ENCODE data around the gene OR51I2.

The OR51I2 gene

GRCh38 chr11:5488385-5488784 lies 39.3 kb downstream of the OR51I2 start, which contains the start of gene OR52D1:
Gene OR52D1, plus strand, starts transcription at chr11:5488685. Its CDS starts 22 bp downstream, at chr11:5488707.
- no peak for FAIRE-seq
- DNase-seq (ENCODE audit: insufficient read length, low spot score) = no peak
- TF ChIP-seq POLR2A (IDR thresholded peaks at IDR 0.05; ENCODE audit: low read depth, low read length) = no peak

- DNase-seq (ENCODE audit: insufficient read length, low spot score) (no peak), FAIRE-seq (peak; percentile 43)
- TF ChIP-seq POLR2A (IDR thresholded peaks at IDR 0.05; ENCODE audit: low read depth, low read length) = no peak
These were observed 39.8 kb downstream of the OR51I2 start for GRCh38 chr11:5488798-5489399.

GRCh38 chr11:5489576-5490357 lies 40.6 kb downstream of the OR51I2 start:
- FAIRE-seq (peak; percentile 96), DNase-seq (ENCODE audit: insufficient read length, low spot score) (no peak)
- no peak for TF ChIP-seq POLR2A (IDR thresholded peaks at IDR 0.05; ENCODE audit: low read depth, low read length)

GRCh38 chr11:5499671-5500070 lies 50.5 kb downstream of the OR51I2 start:
- FAIRE-seq = peak; percentile 73
- DNase-seq (ENCODE audit: insufficient read length, low spot score) = no peak
- no peak for TF ChIP-seq POLR2A (IDR thresholded peaks at IDR 0.05; ENCODE audit: low read depth, low read length)

- TF ChIP-seq POLR2A (IDR thresholded peaks at IDR 0.05; ENCODE audit: low read depth, low read length) = no peak
- peak; percentile 73 for FAIRE-seq
- no peak for DNase-seq (ENCODE audit: insufficient read length, low spot score)
These were observed 51.3 kb downstream of the OR51I2 start for GRCh38 chr11:5500393-5500801.

GRCh38 chr11:5504403-5504921 lies 55.3 kb downstream of the OR51I2 start:
- peak; percentile 76 for FAIRE-seq
- no peak for DNase-seq (ENCODE audit: insufficient read length, low spot score)
- TF ChIP-seq POLR2A (IDR thresholded peaks at IDR 0.05; ENCODE audit: low read depth, low read length) = no peak

- DNase-seq (ENCODE audit: insufficient read length, low spot score) = no peak
- peak; percentile 100 for FAIRE-seq
- no peak for TF ChIP-seq POLR2A (IDR thresholded peaks at IDR 0.05; ENCODE audit: low read depth, low read length)
These were observed 56.4 kb downstream of the OR51I2 start for GRCh38 chr11:5505363-5506048.

Measured in H54 (cell line).